OCI-LY3 (cell line): ENCODE results near the gene KIF1A.

Experiments used
- H2AFZ ChIP-seq: fragments of 200-600, 300-600 bp; shearing (Covaris generic); 2 replicates; pipeline ENCODE4 v1.6.0; 2014; ENCODE audit warnings: antibody characterized with exemption, low read depth, low read length
- H3K27ac ChIP-seq: fragments of 200-600, 300-600 bp; sonication (generic); 2 replicates; pipeline ENCODE4 v1.5.1; 2014; ENCODE audit warnings: mild to moderate bottlenecking, low read length, moderate library complexity, mixed read lengths
- H3K27me3 ChIP-seq: fragments of 200-600, 300-600 bp; sonication (generic); 2 replicates; pipeline ENCODE4 v1.6.1; 2014; ENCODE audit warnings: low read depth, low read length, mixed read lengths
- H3K36me3 ChIP-seq: fragments of 200-600, 300-600 bp; sonication (generic); replicated peaks from 2 replicates; pipeline ENCODE3; 2014; ENCODE audit warnings: low read depth, low read length, mixed read lengths
- H3K4me1 ChIP-seq: fragments of 300-600, 200-600 bp; sonication (generic); 2 replicates; pipeline ENCODE4 v1.6.1; 2014; ENCODE audit warnings: low read length, mixed read lengths
- H3K4me2 ChIP-seq: fragments of 200-600, 300-600 bp; sonication (generic); 2 replicates; pipeline ENCODE4 v1.6.1; 2014; ENCODE audit warnings: low read length, mixed read lengths
- H3K4me3 ChIP-seq: fragments of 300-600, 200-600 bp; sonication (generic); 2 replicates; pipeline ENCODE4 v1.5.1; 2014; ENCODE audit warnings: antibody characterized with exemption, mild to moderate bottlenecking, low read length, moderate library complexity
- H3K79me2 ChIP-seq: fragments of 300-600, 200-600 bp; shearing (Covaris generic); 2 replicates; pipeline ENCODE4 v1.6.1; 2014; ENCODE audit warnings: mild to moderate bottlenecking, low read length, mixed read lengths
- H3K9ac ChIP-seq: fragments of 300-600, 200-600 bp; shearing (Covaris generic); 2 replicates; pipeline ENCODE4 v1.6.0; 2014; ENCODE audit warnings: mild to moderate bottlenecking, low read length, moderate library complexity
- H3K9me3 ChIP-seq: fragments of 200-600, 300-600 bp; shearing (Covaris generic); 2 replicates; pipeline ENCODE4 v1.6.1; 2014; ENCODE audit warnings: low read length, mixed read lengths; ENCODE audit not compliant: insufficient read depth
- H4K20me1 ChIP-seq: fragments of 200-600, 300-600 bp; sonication (generic); 2 replicates; pipeline ENCODE4 v1.6.1; 2016; ENCODE audit warnings: low read length, mixed read lengths; ENCODE audit not compliant: insufficient read depth
- EZH2phosphoT487 ChIP-seq: fragments of 200-600 bp; shearing (Covaris generic); IDR thresholded peaks from 2 replicates; pipeline ENCODE4 v1.6.1; 2018; ENCODE audit warnings: antibody characterized with exemption, mixed run types, low read depth
- TF ChIP-seq, protein P1 (sequence below): fragments of 200-600, 300-600 bp; sonication (generic); IDR thresholded peaks from 2 replicates; pipeline ENCODE4 v1.5.1; 2014; ENCODE audit warnings: antibody characterized with exemption, low read length, low read depth

KIF1A gene

DNA sequence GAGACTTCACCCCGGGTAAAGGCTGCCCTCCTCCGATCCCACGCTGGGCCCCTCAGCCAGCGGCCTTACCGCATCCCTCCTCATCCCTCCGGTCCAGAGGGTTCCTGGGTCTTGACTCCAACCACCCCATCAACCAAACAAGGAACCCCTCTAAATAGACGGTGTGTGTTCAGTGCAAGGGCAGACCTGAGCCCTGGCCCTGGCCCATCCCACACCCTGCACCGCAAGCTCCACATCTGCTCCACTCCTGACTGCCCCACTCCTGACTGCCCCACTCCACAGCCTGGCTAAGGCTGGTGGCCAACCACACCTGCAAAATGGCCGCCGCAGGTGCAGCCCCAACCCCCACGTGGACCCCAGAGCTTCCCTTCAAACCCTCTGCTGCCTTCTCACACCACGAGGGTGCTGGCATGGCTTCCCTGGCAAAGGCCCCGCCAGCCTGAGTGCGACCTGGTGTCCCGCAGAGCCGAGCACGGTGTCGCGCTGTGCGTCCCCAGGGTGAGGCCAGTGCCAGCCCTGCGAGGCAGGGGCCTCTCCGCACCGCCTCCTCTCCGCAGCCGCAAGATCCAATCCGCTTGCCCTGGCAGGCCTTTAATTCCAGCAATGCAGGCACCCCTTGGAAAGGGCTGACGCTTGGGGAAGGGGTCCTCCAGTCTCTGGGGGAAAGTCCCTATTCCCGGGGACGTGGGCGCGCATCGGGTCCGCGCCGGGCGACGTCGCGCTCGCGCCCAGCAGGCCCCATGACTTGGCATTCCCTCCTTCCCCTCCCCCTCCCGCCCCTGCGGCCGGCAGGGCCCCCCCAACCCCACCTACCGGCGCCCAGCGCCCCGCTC, 1.5 kb downstream of the KIF1A start:
- no peak overlapping the region for H3K27ac ChIP-seq
- H4K20me1 ChIP-seq = no peaks in the 10 kb centered on the region
- H3K4me3 ChIP-seq = no peak overlapping the region
- H2AFZ ChIP-seq = no peak overlapping the region
- TF ChIP-seq, protein P1, sequence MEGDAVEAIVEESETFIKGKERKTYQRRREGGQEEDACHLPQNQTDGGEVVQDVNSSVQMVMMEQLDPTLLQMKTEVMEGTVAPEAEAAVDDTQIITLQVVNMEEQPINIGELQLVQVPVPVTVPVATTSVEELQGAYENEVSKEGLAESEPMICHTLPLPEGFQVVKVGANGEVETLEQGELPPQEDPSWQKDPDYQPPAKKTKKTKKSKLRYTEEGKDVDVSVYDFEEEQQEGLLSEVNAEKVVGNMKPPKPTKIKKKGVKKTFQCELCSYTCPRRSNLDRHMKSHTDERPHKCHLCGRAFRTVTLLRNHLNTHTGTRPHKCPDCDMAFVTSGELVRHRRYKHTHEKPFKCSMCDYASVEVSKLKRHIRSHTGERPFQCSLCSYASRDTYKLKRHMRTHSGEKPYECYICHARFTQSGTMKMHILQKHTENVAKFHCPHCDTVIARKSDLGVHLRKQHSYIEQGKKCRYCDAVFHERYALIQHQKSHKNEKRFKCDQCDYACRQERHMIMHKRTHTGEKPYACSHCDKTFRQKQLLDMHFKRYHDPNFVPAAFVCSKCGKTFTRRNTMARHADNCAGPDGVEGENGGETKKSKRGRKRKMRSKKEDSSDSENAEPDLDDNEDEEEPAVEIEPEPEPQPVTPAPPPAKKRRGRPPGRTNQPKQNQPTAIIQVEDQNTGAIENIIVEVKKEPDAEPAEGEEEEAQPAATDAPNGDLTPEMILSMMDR = no peak
- no peak for TF ChIP-seq EZH2phosphoT487
- no peak overlapping the region for H3K9ac ChIP-seq
- H3K4me2 ChIP-seq = no peak overlapping the region
- no peaks in the 10 kb centered on the region for H3K4me1 ChIP-seq
- H3K36me3 ChIP-seq = no peaks in the 10 kb centered on the region
- no peaks in the 10 kb centered on the region for H3K27me3 ChIP-seq
- H3K9me3 ChIP-seq = no peaks in the 10 kb centered on the region
- H3K79me2 ChIP-seq = no peaks in the 10 kb centered on the region

DNA sequence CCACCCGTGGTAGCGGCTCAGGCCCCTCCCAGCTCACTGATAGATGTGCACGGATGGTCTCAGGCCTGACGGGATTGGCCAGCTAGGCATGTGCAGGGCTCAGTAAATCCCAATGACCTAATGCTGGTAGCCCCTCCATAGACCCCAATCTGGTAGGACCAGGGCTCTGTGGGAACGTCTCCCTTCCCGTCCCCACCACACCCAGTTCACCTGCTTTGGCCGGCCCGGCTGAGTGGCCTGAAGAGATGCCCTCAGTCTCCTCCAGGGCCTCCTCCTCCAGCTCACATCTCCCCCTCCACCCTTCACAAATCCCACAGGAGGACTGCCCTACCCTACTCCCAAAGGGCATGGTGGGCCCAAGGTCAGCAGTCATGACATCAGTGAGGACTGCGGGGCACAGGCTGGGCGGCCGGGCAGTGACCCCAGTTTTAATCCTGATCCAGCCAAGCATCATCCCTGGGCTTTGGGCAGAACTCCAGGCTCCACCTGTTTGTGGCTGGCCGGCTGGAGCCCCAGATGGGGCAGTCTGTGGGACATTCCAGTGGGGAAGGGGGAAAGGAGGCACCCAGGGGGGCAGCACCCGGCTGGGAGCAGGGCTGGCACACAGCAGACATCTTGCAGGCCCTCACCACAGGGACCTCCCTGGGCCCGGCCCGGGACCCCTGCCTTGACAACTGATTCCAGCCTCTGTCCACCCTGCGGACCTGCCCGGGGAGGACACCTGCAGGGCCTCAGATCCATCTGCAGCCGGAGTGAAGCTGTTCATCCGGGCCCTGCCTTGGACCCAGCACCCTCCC, 2.3 kb downstream of the KIF1A start:
- Histone ChIP-seq H3K4me1 (no peaks in the 10 kb centered on the region), H3K79me2 (no peaks in the 10 kb centered on the region), H3K4me2 (no peak overlapping the region), H2AFZ (no peak overlapping the region), H3K27me3 (no peaks in the 10 kb centered on the region), H4K20me1 (no peaks in the 10 kb centered on the region), H3K9me3 (no peaks in the 10 kb centered on the region), H3K9ac (no peak overlapping the region), H3K4me3 (no peak overlapping the region), H3K36me3 (no peaks in the 10 kb centered on the region), H3K27ac (no peak overlapping the region)
- no peak for TF ChIP-seq EZH2phosphoT487
- TF ChIP-seq, protein P1 = no peak

DNA sequence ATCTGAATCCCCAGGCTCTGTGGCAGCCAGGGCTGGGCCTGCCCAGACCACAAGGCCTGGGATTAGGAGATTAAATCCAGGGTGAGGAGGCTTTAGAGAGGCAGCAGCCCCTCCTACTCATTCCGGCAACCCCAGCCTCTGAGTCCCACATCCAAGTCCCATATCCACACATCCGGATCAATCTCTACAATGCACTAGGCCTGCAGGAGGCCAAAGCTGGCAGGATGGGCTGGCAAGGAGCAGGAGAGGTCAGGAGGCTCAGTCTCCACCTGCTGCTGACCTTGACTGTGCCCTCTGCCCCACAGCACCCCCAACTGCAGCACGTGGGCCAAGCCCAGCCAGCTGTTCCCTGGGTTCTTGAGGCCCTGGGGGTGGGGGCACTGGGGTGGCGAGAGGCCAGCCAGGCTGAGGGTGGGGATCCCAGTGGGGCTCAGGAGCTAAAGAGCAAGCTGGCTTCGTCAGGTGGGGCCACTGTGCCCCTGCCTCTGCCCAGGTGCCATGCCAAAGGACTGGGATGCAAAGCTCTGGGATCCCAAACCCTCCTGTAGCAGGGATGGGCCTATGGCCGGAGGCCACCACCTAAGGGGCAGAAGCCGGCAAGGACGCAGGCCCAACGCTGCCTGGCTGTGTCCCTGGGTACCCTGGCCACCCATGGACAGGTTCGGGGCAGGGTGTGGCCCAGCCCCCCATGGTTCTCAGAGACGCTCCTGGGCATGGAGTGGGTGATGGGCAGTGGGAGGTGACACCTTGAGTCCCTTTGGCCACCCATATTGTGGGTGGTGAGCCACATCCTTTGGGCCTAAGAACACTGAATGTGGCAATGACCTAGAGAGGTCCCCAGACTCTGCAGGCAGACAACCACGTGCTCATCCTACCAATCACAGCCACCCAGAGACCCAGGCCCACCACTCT, 3.2 kb downstream of the KIF1A start:
- Histone ChIP-seq H4K20me1 (no peaks in the 10 kb centered on the region), H2AFZ (no peak overlapping the region), H3K4me3 (no peak overlapping the region), H3K9ac (no peak overlapping the region), H3K4me1 (no peaks in the 10 kb centered on the region), H3K36me3 (no peaks in the 10 kb centered on the region), H3K4me2 (no peak overlapping the region), H3K79me2 (no peaks in the 10 kb centered on the region), H3K27ac (no peak overlapping the region), H3K27me3 (no peaks in the 10 kb centered on the region), H3K9me3 (no peaks in the 10 kb centered on the region)
- TF ChIP-seq EZH2phosphoT487 = no peak
- TF ChIP-seq, protein P1 = no peak
